ENCODE measurements around the gene CCL4.

The CCL4 gene

GRCh38 chr17:36148559-36149295 lies 45.1 kb downstream of the CCL4 start:
- DNase-seq = peak; percentile 83

- no peak for DNase-seq
Measured at GRCh38 chr17:36149296-36149820, 45.7 kb downstream of the CCL4 start.

GRCh38 chr17:36151891-36152638 lies 48.4 kb downstream of the CCL4 start:
- no peak for DNase-seq

GRCh38 chr17:36152639-36153120 lies 49.1 kb downstream of the CCL4 start:
- no peak for DNase-seq

- DNase-seq = no peak
Measured at GRCh38 chr17:36153895-36154610, 50.4 kb downstream of the CCL4 start.

Measured in activated effector memory CD4-positive, alpha-beta T cell treated with anti-CD3 and anti-CD28 coated beads, Interleukin-2, amount 50 U/mL, for 16 hours (primary cell).